Muscle of back (tissue), 11 donors: ENCODE data around the gene BIRC7. TPM values are rescaled to one million over a fixed set of nuclear protein-coding genes. Genes with fewer than 3 reads are reported as not detected.
"Not testable (repeated sequence)": the region's sequence is repeated elsewhere in the genome, so short reads cannot be mapped to it uniquely, and the experiment has no call there.

Experiments used
- DNase-seq, 3 donors: peaks; one replicate each; pipeline versions ENCODE4 v3.0.0 to v3.0.0-alpha.2; 2013
- polyA plus RNA-seq, 10 donors: library from polyadenylated mRNA; unstranded; fragments of 120-200 nt; gene quantifications; one replicate each; pipeline ENCODE4 v1.2.1, GENCODE V29; 2013; ENCODE audit not compliant: insufficient read length in 10 of 10

Gene BIRC7
- polyA plus RNA-seq, 10 donors: 0.13 to 0.99 (median 0.28) TPM; not detected in 4

GRCh38 chr20:63246490-63247288 lies 11.0 kb downstream of the BIRC7 start:
- DNase-seq: no peak

GRCh38 chr20:63247671-63248228 lies 12.0 kb downstream of the BIRC7 start:
- DNase-seq: no peak

DNA sequence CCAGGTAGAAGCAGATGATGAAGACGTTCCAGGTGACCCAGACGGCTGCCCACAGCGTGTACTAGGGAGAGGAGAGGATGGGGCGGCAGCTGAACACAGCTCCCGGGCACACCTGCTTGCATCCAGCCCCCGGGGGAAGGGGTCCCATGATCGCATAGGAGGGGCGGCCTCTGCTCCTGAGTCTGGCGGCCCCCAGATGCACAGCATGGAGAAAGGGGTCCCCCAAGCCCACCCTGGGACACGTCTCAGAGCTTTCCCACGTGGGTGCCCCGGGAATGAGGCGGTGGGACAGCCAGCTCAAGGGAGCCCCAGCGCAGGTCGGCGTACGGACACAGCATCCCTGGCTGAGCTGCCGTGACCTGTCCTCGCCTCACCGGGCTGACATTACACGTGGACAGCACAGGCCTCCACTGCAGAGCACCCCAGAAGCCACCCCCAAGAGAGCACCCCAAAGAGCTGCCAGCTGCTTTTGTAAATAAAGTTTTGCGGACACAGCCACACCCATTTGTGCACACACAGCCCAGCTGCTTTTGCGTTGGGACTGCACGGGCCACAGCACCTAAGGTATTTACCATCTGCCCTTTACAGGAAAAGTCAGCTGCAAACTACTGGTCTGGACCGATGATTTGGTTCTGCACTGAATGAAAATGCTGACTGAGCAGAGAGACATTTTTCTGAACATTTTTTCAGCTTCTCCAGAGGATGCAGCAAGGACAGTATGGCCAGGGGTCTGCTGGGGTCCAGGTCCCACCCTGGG lies 13.3 kb downstream of the BIRC7 start:
- DNase-seq: no peak

DNA sequence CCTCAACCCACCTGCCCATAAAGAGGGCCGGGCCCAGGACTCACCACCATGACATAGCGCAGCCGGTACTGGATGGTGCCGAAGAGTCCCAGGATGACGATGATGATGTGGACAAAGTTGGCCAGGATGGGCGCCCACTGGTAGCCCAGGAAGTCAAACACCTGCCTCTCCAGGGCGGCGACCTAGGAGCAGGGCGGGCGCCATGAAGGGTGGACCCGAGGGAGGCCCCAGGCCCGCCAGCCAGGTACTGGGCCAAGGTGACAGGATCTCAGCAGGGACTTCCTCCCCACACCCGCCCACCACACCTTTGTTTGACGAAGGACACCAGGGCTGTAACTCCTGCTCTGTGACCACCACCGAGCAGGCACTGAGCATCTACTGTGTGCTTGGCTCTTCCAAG lies 14.2 kb downstream of the BIRC7 start:
- no peak for DNase-seq

- DNase-seq: not testable (repeated sequence)
Observed at GRCh38 chr20:63251350-63251749, 15.6 kb downstream of the BIRC7 start.

- DNase-seq: no peak
Observed at GRCh38 chr20:63252284-63252711, 16.6 kb downstream of the BIRC7 start.

DNA sequence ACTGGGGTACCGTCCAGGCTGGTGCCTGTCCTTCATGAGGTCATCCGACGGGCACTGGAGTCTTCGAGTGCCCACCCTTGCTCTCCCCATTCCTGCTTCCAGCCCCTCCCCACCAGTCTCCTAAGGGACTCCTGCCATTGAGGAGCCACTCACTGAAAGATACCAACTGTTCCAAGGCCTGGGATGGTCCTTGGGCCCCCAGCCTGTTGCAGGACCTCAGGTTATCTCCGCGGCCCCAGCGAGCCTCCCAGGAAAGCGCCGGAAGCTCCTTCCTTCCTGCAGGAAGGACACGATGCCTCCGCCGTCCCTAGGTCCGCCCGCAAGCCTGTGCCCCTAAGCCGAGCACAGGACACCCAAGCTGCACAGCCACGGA lies 17.3 kb downstream of the BIRC7 start:
- no peak for DNase-seq

GRCh38 chr20:63253438-63254231 lies 17.9 kb downstream of the BIRC7 start:
- DNase-seq: peak in 2 of 3 donors; percentile 51 to 84

- no peak for DNase-seq
Observed at GRCh38 chr20:63254232-63254605, 18.5 kb downstream of the BIRC7 start, which contains the start of gene NKAIN4. Gene NKAIN4, minus strand, starts transcription at chr20:63254463. Its CDS starts 13 bp downstream, at chr20:63254450.

- DNase-seq: peak in 1 of 3 donors; percentile 77
Observed at GRCh38 chr20:63254606-63255384, 19.1 kb downstream of the BIRC7 start.

DNA sequence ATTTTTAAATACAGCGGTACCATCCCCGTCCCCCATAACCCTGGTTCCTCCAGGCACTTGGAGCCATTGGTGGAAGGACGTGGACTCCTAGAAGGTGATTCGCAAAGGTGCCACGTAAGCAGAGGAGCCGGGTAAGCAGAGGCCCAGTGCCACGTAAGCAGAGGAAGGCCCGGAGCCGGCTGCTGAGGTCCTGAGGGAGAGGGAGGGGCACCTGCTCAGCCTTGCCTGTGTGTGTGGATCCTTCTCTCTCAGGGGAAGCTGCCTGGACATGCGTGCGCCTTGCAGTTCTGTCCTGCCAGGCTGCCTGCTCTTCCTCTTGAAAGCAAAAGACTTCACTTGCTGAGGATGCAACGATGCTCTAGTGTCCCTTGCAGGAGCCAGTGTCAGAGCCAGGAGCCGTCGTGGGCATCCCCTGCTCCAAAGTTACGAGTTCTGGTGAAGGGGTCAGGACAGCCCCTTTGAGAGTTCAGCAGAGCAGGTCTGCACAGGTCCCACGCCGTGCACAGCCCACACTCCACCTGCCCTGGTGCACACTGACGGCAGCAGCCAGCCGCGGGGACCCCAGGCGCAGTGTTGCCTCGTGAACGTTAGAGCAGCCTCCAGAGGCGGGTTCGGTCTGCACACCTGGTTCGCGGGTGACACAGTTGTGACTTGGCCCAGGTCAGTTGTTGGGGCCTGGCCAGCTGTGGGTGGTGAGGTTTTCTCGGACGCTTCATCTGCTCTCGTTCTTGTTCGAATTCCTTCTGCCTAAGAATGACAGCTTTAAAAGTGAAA lies 20.4 kb downstream of the BIRC7 start:
- no peak for DNase-seq

DNA sequence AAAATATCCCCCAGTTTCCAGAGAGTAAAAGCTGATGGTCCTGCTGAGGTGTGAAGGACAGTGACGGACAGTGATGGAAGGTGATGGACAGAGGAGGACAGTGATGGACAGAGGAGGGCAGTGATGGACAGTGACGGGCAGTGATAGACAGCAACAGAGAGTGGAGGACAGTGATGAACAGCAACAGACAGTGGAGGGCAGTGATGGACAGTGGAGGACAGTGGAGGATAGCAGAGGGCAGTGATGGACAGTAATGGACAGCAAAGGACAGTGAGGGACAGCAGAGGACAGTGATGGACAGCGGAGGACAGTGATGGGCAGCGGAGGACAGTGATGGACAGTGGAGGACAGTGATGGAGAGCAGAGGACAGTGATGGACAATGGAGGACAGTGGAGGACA lies 21.2 kb downstream of the BIRC7 start:
- no peak for DNase-seq

DNA sequence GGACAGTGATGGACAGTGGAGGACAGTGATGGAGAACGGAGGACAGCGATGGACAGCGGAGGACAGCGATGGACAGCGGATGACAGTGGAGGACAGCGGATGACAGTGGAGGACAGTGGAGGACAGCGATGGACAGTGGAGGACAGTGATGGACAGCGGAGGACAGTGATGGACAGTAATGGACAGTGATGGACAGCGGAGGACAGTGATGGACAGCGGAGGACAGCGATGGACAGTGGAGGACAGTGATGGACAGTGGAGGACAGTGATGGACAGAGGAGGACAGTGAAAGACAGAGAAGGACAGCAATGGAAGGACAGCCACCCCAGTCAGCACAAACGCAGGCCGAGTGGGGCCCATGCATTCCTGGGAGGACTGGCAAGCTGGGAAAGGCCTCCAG lies 21.9 kb downstream of the BIRC7 start:
- no peak for DNase-seq

- peak in 2 of 3 donors; percentile 71 to 90 for DNase-seq
Observed at GRCh38 chr20:63258781-63259180, 23.1 kb downstream of the BIRC7 start.

- no peak for DNase-seq
Observed at GRCh38 chr20:63259734-63260460, 24.2 kb downstream of the BIRC7 start.

- no peak for DNase-seq
Observed at GRCh38 chr20:63260521-63260920, 24.8 kb downstream of the BIRC7 start.

- DNase-seq: peak in 1 of 3 donors; percentile 69
Observed at GRCh38 chr20:63261060-63261794, 25.5 kb downstream of the BIRC7 start.

GRCh38 chr20:63261795-63262528 lies 26.3 kb downstream of the BIRC7 start:
- no peak for DNase-seq
